Mesothelial cell of epicardium (in vitro differentiated cells): ENCODE measurements around the gene OLFM2. TPM values are rescaled to one million over a fixed set of nuclear protein-coding genes. Genes with fewer than 3 reads are reported as not detected.

Source experiments
- DNase-seq, 2 experiments: peaks; one replicate each; pipeline ENCODE4 v3.0.0; 2021; ENCODE audit warnings: low spot score in 2 of 2; ENCODE audit not compliant: unreplicated experiment in 2 of 2
- H3K27ac Mint-ChIP-seq: 2 replicates; pipeline ENCODE4 v1.8.0; 2021; ENCODE audit warnings: mixed read lengths
- H3K27me3 Mint-ChIP-seq: 2 replicates; pipeline ENCODE4 v1.8.0; 2021; ENCODE audit warnings: low read depth, mixed read lengths
- H3K36me3 Mint-ChIP-seq: 2 replicates; pipeline ENCODE4 v1.8.0; 2021; ENCODE audit warnings: mixed read lengths
- H3K4me1 Mint-ChIP-seq: 2 replicates; pipeline ENCODE4 v1.8.0; 2021; ENCODE audit warnings: mixed read lengths
- H3K4me3 Mint-ChIP-seq: 2 replicates; pipeline ENCODE4 v1.8.0; 2021; ENCODE audit warnings: mild to moderate bottlenecking, moderate library complexity, mixed read lengths
- H3K9me3 Mint-ChIP-seq: 2 replicates; pipeline ENCODE4 v1.8.0; 2021; ENCODE audit warnings: mixed read lengths
- total RNA-seq: library from RNA; stranded (reverse); gene quantifications from 3 replicates; pipeline ENCODE4 v1.2.1, GENCODE V29; 2021
- TF ChIP-seq, protein P1 (sequence below): fragments of 200-600 bp; sonication (generic); IDR thresholded peaks from one replicate; pipeline ENCODE4 v1.5.0; 2021; ENCODE audit warnings: antibody characterized with exemption; ENCODE audit not compliant: unreplicated experiment

Gene OLFM2
- total RNA-seq, 1 donor from 2014 or later: 99.2 TPM

DNA sequence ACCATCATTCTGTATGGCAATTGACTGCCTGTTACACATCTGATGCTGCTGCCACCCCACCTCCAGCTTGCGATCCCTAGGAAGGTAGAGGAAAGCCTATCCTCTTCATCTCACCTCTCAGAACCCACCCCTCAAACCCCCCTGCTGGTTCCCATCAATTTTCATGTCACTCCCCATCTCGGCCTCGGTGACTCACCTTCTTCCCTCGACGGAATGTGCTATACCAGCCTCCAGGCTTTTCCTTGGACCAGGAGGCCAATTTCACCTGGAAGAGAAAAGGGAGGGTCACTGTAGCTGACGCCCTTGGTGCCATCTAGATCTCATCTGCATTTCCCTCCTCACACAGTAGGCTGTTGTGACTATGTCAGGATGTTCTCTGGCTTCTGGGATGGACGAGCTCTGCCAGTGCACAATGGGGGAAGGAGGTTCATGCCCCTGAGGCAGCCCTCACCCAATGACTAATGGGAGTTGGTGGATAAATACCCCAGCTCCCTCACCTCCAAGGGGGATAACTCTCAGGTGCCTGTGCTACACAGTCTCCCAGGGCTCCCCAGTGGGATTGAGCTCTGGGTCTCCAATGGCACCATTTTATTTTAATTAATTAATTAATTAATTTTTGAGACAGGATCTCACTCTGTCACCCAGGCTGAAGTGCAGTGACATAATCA lies 26.4 kb upstream of the OLFM2 start:
- H3K27me3 Mint-ChIP-seq: peaks cover 69% of the 10 kb centered on the region
- TF ChIP-seq, protein P1, sequence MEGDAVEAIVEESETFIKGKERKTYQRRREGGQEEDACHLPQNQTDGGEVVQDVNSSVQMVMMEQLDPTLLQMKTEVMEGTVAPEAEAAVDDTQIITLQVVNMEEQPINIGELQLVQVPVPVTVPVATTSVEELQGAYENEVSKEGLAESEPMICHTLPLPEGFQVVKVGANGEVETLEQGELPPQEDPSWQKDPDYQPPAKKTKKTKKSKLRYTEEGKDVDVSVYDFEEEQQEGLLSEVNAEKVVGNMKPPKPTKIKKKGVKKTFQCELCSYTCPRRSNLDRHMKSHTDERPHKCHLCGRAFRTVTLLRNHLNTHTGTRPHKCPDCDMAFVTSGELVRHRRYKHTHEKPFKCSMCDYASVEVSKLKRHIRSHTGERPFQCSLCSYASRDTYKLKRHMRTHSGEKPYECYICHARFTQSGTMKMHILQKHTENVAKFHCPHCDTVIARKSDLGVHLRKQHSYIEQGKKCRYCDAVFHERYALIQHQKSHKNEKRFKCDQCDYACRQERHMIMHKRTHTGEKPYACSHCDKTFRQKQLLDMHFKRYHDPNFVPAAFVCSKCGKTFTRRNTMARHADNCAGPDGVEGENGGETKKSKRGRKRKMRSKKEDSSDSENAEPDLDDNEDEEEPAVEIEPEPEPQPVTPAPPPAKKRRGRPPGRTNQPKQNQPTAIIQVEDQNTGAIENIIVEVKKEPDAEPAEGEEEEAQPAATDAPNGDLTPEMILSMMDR: no peak
- peaks cover 4% of the 10 kb centered on the region for H3K4me1 Mint-ChIP-seq
- no peak overlapping the region for H3K27ac Mint-ChIP-seq
- no peaks in the 10 kb centered on the region for H3K36me3 Mint-ChIP-seq
- H3K4me3 Mint-ChIP-seq: no peak overlapping the region
- no peaks in the 10 kb centered on the region for H3K9me3 Mint-ChIP-seq
- DNase-seq: no peak

DNA sequence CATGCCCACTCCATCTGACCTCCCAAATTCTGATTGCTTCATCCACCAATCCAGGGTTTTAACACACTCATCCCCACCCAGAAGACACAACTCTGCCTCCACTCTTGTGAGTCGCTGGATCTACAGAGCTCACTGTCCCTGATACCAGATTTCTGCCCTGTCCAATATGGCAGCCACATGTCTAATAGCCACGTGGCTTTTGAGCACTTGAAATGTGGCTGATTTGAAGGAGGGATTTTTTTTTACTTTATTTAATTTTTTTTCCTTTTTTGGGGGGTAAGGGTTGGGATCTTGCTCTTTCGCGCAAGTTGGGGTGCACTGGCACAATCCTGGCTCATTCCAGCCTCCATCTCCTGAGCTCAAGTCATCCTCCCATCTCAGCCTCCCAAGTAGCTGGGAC lies 24.8 kb upstream of the OLFM2 start:
- Mint-ChIP-seq H3K27me3 (peaks cover 54% of the 10 kb centered on the region), H3K9me3 (no peaks in the 10 kb centered on the region), H3K4me3 (no peak overlapping the region), H3K36me3 (no peaks in the 10 kb centered on the region), H3K27ac (no peak overlapping the region), H3K4me1 (peaks cover 4% of the 10 kb centered on the region)
- TF ChIP-seq, protein P1: no peak
- no peak for DNase-seq

DNA sequence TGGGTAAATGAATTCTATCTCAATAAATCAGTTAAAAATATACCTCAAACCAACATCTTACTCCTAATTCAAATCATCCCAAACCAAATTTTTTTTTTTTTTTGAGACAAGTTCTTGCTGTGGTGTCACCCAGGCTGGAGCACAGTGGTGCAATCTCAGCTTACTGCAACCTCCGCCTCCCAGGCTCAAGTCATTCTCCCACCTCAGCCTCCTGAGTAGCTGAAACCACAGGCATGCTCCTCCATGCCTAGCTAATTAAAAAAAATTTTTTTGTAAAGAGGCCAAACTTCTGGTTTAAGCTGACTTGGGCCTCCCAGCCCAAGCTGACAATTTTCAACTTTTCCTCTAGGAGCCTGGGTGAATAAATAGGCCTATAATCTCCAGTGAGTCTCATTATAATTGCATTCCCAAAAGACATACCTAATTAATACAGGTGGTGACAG lies 22.1 kb upstream of the OLFM2 start:
- H3K27me3 Mint-ChIP-seq: peaks cover 30% of the 10 kb centered on the region
- TF ChIP-seq, protein P1: no peak
- DNase-seq: no peak
- H3K36me3 Mint-ChIP-seq: no peaks in the 10 kb centered on the region
- no peak overlapping the region for H3K27ac Mint-ChIP-seq
- H3K4me3 Mint-ChIP-seq: no peak overlapping the region
- H3K4me1 Mint-ChIP-seq: peaks cover 4% of the 10 kb centered on the region
- H3K9me3 Mint-ChIP-seq: no peaks in the 10 kb centered on the region

DNA sequence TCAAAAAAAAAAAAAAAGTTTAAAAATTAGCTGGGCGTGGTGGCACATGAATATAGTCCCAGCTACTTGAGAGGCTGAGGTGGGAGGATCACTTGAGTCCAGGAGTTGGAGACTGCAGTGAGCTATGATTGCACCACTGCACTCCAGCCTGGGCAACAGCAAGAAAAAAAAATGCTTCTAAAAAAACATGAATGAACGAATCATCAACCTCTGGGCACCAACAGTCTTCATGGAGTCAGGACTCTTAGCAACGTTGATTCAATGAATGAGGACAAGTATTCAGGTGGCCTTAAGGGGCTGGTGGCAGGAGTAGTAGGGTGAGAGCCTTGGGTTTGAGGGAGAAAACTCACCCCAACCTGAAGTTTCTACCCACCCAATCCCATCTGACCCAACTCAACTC lies 20.6 kb upstream of the OLFM2 start:
- TF ChIP-seq, protein P1: no peak
- Mint-ChIP-seq H3K4me1 (peaks cover 4% of the 10 kb centered on the region), H3K27ac (no peak overlapping the region), H3K27me3 (peaks cover 29% of the 10 kb centered on the region), H3K9me3 (no peaks in the 10 kb centered on the region), H3K4me3 (no peak overlapping the region), H3K36me3 (no peaks in the 10 kb centered on the region)
- no peak for DNase-seq

DNA sequence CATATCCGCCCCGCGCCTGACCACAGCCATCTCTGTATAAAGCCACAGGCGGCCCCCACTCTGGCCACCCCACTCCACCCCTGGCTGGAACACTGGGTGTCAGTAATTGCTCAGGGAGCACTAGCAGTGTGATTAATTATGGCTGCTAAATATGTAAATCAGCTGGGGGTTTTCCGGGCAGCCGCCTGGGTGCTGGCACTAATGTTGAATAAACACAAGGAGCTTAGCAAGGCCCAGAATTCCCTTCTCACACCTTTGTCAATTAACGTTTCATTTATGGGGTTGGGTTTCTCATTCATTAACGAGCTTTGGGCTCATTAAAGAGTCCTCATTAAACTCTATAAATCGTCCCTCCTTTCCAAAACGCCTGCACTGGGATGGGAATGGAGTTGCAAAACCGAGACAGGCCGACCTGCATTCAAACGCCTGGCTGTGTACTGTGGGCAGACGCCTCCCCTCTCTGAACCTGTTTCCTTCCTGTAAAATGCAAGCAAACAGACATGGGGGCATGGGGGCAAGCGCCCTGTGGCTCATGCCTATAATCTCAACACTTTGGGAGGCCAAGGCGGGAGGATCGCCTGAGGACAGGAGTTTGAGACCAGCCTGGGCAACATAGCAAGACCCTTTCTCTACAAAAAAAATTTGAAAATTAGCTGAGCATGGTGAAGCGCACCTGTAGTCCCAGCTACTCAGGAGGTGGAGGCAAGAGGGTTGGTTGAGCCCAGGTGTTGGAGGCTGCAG lies 17.7 kb upstream of the OLFM2 start:
- no peaks in the 10 kb centered on the region for H3K36me3 Mint-ChIP-seq
- no peak for DNase-seq
- no peak overlapping the region for H3K27ac Mint-ChIP-seq
- H3K27me3 Mint-ChIP-seq: peaks cover 15% of the 10 kb centered on the region
- no peaks in the 10 kb centered on the region for H3K9me3 Mint-ChIP-seq
- H3K4me3 Mint-ChIP-seq: no peak overlapping the region
- TF ChIP-seq, protein P1: no peak
- H3K4me1 Mint-ChIP-seq: peaks cover 4% of the 10 kb centered on the region
